Measurements from ENCODE around the gene CLDN5.
A peak's percentile ranks its signal among the peaks of the same experiment; 100 is the strongest.

Gene CLDN5

GRCh38 chr22:19476023-19476422, 48.2 kb downstream of the CLDN5 start:
- no peak for DNase-seq (ENCODE audit: low read depth)

GRCh38 chr22:19473578-19473977, 50.6 kb downstream of the CLDN5 start:
- DNase-seq (ENCODE audit: low read depth), result no peak
- TF ChIP-seq CTCF (conservative IDR thresholded peaks at IDR 0.05; ENCODE audit: low read depth, low read length), result peak; percentile 1
- no peak overlapping the region for H3K4me3 ChIP-seq (ENCODE audit: low read length)

More at GRCh38 chr22:19476023-19476422, 48.2 kb downstream of the CLDN5 start:
- TF ChIP-seq CTCF (conservative IDR thresholded peaks at IDR 0.05; ENCODE audit: low read depth, low read length), result no peak
- no peak overlapping the region for H3K4me3 ChIP-seq (ENCODE audit: low read length)
